Esophagus muscularis mucosa (tissue), 4 donors: ENCODE results near the gene GNB1. TPM values are rescaled to one million over a fixed set of nuclear protein-coding genes. Genes with fewer than 3 reads are reported as not detected.

ENCODE experiments used
- DNase-seq: peaks from one replicate; pipeline ENCODE4 v3.0.0-alpha.2; 2017; ENCODE audit errors: extremely low spot score
- H3K27ac ChIP-seq, 4 donors: fragments of 200-600 bp; sonication (generic); replicated peaks in 1 of 4; 1 replicate in 3 of 4; 2 replicates in 1 of 4; pipeline ENCODE4 v1.5.1; 2016 to 2019; ENCODE audit warnings: mild to moderate bottlenecking in 1 of 4
- H3K27me3 ChIP-seq, 4 donors: fragments of 200-600 bp; sonication (generic); one replicate each; pipeline versions ENCODE4 v1.5.1 to v1.6.0; 2016 to 2019
- H3K36me3 ChIP-seq, 4 donors: fragments of 200-600 bp; sonication (generic); one replicate each; pipeline ENCODE4 v1.5.1; 2016 to 2019
- H3K4me1 ChIP-seq, 4 donors: fragments of 200-600 bp; sonication (generic); one replicate each; pipeline ENCODE4 v1.5.1; 2016 to 2019
- H3K4me3 ChIP-seq, 4 donors: fragments of 200-600 bp; sonication (generic); 1 replicate in 2 of 4; 2 replicates in 2 of 4; pipeline ENCODE4 v1.5.1; 2016 to 2019; ENCODE audit warnings: mild to moderate bottlenecking in 4 of 4, moderate library complexity in 1 of 4
- H3K9me3 ChIP-seq, 4 donors: fragments of 200-600 bp; sonication (generic); 1 replicate in 3 of 4; 2 replicates in 1 of 4; pipeline ENCODE4 v1.5.1; 2016 to 2019
- EP300 ChIP-seq: sonication (generic); formaldehyde crosslinking; IDR thresholded peaks from one replicate; pipeline ENCODE4 v1.6.1; 2017; ENCODE audit warnings: antibody characterized with exemption
- POLR2A ChIP-seq: fragments of 450-650 bp; IDR thresholded peaks from one replicate; pipeline ENCODE4 v1.6.1; 2017; ENCODE audit warnings: antibody characterized with exemption, moderate library complexity, mild to moderate bottlenecking, low read depth
- POLR2AphosphoS5 ChIP-seq, 2 donors: sonication (generic); formaldehyde crosslinking; IDR thresholded peaks; one replicate each; pipeline ENCODE4 v1.6.1; 2017; ENCODE audit warnings: antibody characterized with exemption in 2 of 2
- WGBS: methylation state at CpG from one replicate; pipeline ENCODE4 v1.1.5; 2018; 5-methylcytosine and 5-hydroxymethylcytosine counted together
- intact Hi-C: fragments of 100-400 bp; cut with DNase I; formaldehyde crosslinking; loops from one replicate; pipeline ENCODE4 v1.15.1; 2023
- total RNA-seq, 4 donors: library from RNA; depleted of rRNA; stranded (reverse); fragments of >200 nt; gene quantifications; one replicate each; pipeline versions ENCODE4 v1.1.0 to v1.2.1, GENCODE V29; 2016
- TF ChIP-seq, protein P1 (sequence below), 3 experiments: fragments of 200-600 bp in 2 of 3; fragments of 450-650 bp in 1 of 3; sonication (generic) in 2 of 3; IDR thresholded peaks; one replicate each; pipeline ENCODE4 v1.5.1; 2017 to 2019; ENCODE audit warnings: antibody characterized with exemption in 3 of 3, mild to moderate bottlenecking in 2 of 3, moderate library complexity in 1 of 3

GNB1 gene
- total RNA-seq, 4 donors from 2014 or later, result 124 to 166 (median 161) TPM

DNA sequence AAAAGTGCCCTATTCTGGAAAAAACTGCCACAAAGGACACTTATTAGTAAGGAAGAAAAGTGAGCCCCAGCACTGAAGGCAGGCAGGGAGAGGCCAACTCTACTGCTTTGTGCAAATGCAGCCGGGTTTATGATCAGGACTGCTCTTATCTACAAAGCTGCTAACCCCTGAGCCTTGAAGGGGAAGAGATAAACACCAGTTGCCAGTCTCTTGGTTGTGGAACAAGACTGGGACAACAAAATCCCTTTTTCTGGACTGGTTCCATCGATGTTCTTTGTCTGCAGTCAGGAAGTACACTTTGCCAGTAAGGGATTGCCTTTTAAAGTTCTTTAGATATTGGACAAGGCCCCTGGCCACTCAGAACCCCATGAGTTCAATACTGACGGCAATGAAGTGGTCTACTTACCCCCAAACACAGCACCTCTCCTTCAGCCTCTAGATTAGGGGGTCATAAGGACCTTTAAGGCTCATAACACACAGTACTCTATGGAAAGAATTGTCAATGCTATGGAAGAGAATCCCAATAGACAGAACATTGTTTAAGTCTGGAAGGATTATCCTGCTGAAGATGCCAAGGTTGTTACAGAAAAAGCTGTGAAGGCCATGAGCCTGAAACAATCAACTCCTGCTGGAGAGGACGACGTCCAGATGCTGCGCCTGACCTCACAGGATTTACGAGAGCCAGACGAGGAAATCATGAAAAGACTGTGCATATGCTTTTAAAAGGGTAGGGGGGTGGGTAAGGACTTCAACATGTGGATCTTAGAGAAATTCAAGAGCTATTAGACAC is 43.6 kb downstream of the GNB1 start:
- H3K36me3 ChIP-seq, result no peaks in the 10 kb centered on the region
- peaks cover 53 to 76% (median 58%) of the 10 kb centered on the region in 4 donors for H3K4me1 ChIP-seq
- H3K27ac ChIP-seq, result peak overlapping the region; percentile 42 to 60 (median 52)
- TF ChIP-seq, protein P1, sequence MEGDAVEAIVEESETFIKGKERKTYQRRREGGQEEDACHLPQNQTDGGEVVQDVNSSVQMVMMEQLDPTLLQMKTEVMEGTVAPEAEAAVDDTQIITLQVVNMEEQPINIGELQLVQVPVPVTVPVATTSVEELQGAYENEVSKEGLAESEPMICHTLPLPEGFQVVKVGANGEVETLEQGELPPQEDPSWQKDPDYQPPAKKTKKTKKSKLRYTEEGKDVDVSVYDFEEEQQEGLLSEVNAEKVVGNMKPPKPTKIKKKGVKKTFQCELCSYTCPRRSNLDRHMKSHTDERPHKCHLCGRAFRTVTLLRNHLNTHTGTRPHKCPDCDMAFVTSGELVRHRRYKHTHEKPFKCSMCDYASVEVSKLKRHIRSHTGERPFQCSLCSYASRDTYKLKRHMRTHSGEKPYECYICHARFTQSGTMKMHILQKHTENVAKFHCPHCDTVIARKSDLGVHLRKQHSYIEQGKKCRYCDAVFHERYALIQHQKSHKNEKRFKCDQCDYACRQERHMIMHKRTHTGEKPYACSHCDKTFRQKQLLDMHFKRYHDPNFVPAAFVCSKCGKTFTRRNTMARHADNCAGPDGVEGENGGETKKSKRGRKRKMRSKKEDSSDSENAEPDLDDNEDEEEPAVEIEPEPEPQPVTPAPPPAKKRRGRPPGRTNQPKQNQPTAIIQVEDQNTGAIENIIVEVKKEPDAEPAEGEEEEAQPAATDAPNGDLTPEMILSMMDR (IDR thresholded peaks at IDR 0.05), result no peak
- no peaks in the 10 kb centered on the region for H3K27me3 ChIP-seq
- intact Hi-C loops, result no loop called here
- no peaks in the 10 kb centered on the region for H3K9me3 ChIP-seq
- no peak for DNase-seq
- 57% methylated on average over 8 of the region's 8 CpGs for WGBS
- H3K4me3 ChIP-seq, result no peak overlapping the region

DNA sequence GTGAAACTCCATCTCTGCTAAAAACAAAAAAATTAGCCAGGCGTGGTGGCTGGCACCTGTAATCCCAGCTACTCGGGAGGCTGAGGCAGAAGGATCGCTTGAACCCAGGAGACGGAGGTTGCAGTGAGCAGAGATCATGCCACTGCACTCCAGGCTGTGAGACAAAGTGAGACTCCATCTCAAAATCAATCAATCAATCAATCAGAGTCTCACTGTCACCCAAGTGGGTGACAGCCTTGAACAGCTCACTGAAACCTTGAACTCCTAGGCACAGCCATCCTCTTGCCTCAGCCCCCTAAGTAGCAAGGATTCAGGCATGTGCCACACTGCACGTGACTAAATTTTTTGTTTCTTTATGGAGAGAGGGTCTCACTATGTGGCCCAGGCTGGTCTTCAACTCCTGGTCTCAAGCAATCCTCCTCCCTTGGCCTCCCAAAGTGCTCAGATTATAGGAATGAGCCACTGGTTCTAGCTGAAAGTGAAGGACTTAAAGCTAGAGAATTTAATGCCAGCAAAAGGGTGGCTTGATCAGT is 44.4 kb downstream of the GNB1 start:
- TF ChIP-seq, protein P1 (IDR thresholded peaks at IDR 0.05), result no peak
- TF ChIP-seq EP300, result no peak
- TF ChIP-seq POLR2A, result no peak
- TF ChIP-seq POLR2AphosphoS5 (IDR thresholded peaks at IDR 0.05), result no peak
- intact Hi-C loops, result no loop called here
- H3K27ac ChIP-seq, result peak overlapping the region; percentile 10 to 59 (median 43)
- 93% methylated on average over 5 of the region's 5 CpGs for WGBS
- no peak for DNase-seq
- peaks cover 58 to 77% (median 65%) of the 10 kb centered on the region in 4 donors for H3K4me1 ChIP-seq
- H3K9me3 ChIP-seq, result no peaks in the 10 kb centered on the region
- H3K27me3 ChIP-seq, result no peaks in the 10 kb centered on the region
- no peaks in the 10 kb centered on the region for H3K36me3 ChIP-seq
- H3K4me3 ChIP-seq, result no peak overlapping the region

DNA sequence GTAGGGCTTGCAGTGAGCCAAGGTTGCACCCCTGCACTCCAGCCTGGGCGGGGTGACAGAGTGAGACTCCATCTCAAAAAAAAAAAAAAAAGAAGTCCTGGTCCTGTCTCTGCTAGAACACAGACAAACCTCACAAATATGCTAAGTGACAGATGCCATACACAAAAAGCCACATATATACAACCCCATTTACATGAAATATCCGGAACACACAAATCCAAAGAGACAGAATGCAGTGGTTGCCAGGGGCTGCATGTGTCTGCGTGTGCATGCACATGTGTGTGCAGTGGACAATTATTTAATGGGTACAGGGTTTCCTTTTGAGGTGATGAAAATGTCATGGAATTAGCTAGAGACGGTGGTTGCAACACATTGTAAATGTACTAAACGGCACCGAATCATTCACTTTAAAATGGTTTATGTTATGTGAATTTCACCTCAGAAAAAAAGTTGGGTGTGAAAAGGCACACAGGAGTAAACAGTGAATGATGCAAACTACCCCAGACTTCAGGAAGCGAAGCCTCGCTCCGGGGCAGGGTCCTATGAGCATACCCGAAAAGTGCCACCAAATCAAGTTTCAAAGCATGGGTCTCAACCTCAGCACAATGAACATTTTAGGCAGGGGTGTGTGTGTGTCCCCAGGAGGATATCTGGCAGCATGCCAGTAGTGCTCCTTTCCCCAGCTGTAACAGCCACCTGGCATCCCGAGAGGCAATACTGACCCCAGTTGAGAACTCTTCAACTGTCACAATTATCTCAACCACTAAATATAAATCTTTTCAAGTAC is 48.3 kb downstream of the GNB1 start:
- H3K9me3 ChIP-seq, result no peaks in the 10 kb centered on the region
- peaks cover 0 to 12% (median 2%) of the 10 kb centered on the region in 4 donors for H3K36me3 ChIP-seq
- peaks cover 60 to 78% (median 70%) of the 10 kb centered on the region in 4 donors for H3K4me1 ChIP-seq
- no peak overlapping the region for H3K27ac ChIP-seq
- TF ChIP-seq, protein P1 (IDR thresholded peaks at IDR 0.05), result no peak
- WGBS, result 75% methylated on average over 11 of the region's 11 CpGs
- H3K4me3 ChIP-seq, result no peak overlapping the region
- no peak for DNase-seq
- H3K27me3 ChIP-seq, result no peaks in the 10 kb centered on the region
- intact Hi-C loops, result no loop called here

DNA sequence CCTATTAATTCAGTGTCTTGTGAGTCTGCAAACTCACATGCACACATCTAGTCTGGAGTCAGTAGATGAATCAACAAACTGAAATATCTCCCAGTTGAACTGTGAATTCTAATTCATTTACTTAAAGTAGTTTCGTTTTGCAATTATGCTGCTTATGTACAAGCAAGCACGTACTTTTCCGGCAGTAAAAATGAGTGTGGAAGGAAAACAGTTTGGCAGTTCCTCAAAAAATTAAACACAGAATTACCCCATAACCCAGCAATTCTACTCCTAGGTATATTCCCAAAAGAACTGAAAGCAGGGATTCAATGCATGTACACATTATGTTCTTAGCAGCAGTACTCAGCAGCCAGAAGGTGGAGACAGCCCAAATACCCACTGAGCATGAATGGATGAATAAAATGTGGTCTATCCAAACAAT is 49.3 kb downstream of the GNB1 start:
- WGBS, result 38% methylated on average over 3 of the region's 3 CpGs
- peak overlapping the region in 3 of 4 donors; percentile 7 to 40 (median 17) for H3K27ac ChIP-seq
- no peaks in the 10 kb centered on the region for H3K9me3 ChIP-seq
- DNase-seq, result no peak
- TF ChIP-seq POLR2AphosphoS5 (IDR thresholded peaks at IDR 0.05), result no peak
- TF ChIP-seq, protein P1 (IDR thresholded peaks at IDR 0.05), result peak in 1 of 3 experiments; percentile 4
- peaks cover 50 to 68% (median 61%) of the 10 kb centered on the region in 4 donors for H3K4me1 ChIP-seq
- peaks cover 0 to 18% (median 4%) of the 10 kb centered on the region in 4 donors for H3K36me3 ChIP-seq
- H3K27me3 ChIP-seq, result no peaks in the 10 kb centered on the region
- intact Hi-C loops, result no loop called here
- peak overlapping the region in 2 of 4 donors; percentile 6 to 12 for H3K4me3 ChIP-seq
